ENCODE measurements around the gene RASGRF1.

RASGRF1 gene

GRCh38 chr15:78925956-78926743, 164.4 kb downstream of the RASGRF1 start:
- no peak for DNase-seq

- DNase-seq, result no peak
Measured at GRCh38 chr15:78925076-78925624, 165.4 kb downstream of the RASGRF1 start.

GRCh38 chr15:78923480-78924360, 166.9 kb downstream of the RASGRF1 start:
- no peak for DNase-seq

- DNase-seq, result no peak
Measured at GRCh38 chr15:78923015-78923414, 167.6 kb downstream of the RASGRF1 start.

GRCh38 chr15:78922527-78922926, 168.1 kb downstream of the RASGRF1 start:
- no peak for DNase-seq

- no peak for DNase-seq
Measured at GRCh38 chr15:78921940-78922339, 168.6 kb downstream of the RASGRF1 start.

GRCh38 chr15:78921517-78921916, 169.1 kb downstream of the RASGRF1 start:
- no peak for DNase-seq

GRCh38 chr15:78917888-78918287, 172.7 kb downstream of the RASGRF1 start:
- DNase-seq, result no peak

- DNase-seq, result no peak
Measured at GRCh38 chr15:78916088-78916487, 174.5 kb downstream of the RASGRF1 start.

GRCh38 chr15:78915341-78916087, 175.1 kb downstream of the RASGRF1 start:
- no peak for DNase-seq

GRCh38 chr15:78914027-78914764, 176.4 kb downstream of the RASGRF1 start:
- no peak for DNase-seq

- DNase-seq, result no peak
Measured at GRCh38 chr15:78913012-78913411, 177.6 kb downstream of the RASGRF1 start.

GRCh38 chr15:78912316-78912715, 178.3 kb downstream of the RASGRF1 start:
- DNase-seq, result no peak

GRCh38 chr15:78910271-78910670, 180.3 kb downstream of the RASGRF1 start:
- DNase-seq, result no peak

Measured in DMS 273 treated with DMSO at 0.1 percent for 48 hours (cell line).